Nucleus accumbens (tissue), 56 donors: ENCODE data around the gene SPACA5.
"Not testable (repeated sequence)": the region's sequence is repeated elsewhere in the genome, so short reads cannot be mapped to it uniquely, and the experiment has no call there.

Source experiments
- DNase-seq, 56 donors: peaks; one replicate each; lab custom pipeline; 2025; lab: John Stamatoyannopoulos, UW

The SPACA5 gene

DNA sequence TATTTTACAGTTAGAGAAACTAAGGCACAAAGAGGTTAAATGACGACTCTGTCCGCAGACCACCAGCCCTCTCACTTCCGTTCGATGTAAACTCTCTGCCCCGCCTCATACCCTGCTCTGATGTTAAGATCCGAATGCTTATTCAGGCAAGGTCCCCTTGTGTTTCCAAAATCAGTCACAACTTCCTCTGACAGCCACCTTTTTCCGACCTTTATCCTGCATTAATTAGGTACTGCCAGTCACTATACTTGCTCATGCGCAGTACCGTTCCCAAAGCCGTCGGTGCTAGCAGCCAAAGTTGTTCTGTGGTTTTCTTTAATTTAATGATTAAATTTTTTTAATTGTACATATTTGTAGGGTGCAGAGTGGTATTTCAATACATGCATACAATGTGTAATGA lies 13.7 kb downstream of the SPACA5 start:
- peak in 1 of 56 donors; percentile 1 for DNase-seq

- peak in 51 of 56 donors; percentile 14 to 88 (median 67) for DNase-seq
These were observed 14.5 kb downstream of the SPACA5 start for GRCh38 chrX:48021026-48021900.

DNA sequence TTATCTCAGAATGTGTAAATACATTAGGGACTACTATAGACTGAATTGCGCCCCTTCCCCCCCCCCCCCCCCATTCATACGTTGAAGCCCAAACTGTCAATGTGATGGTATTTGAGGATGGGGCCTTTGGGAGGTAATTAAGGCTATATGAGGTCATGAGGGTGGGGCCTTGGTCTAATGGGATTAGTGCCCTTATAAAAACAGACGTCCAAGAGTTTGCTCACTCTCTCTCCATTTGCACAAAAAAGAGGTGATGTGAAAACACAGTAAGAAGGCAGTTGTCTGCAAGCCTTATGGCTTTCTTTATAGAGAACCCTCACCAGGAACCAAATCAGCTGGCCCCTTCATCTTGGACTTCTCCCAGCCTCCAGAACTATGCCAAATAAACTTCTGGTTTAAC lies 15.3 kb downstream of the SPACA5 start:
- no peak for DNase-seq

- DNase-seq = no peak
These were observed 15.9 kb downstream of the SPACA5 start for GRCh38 chrX:48022738-48023137.

DNA sequence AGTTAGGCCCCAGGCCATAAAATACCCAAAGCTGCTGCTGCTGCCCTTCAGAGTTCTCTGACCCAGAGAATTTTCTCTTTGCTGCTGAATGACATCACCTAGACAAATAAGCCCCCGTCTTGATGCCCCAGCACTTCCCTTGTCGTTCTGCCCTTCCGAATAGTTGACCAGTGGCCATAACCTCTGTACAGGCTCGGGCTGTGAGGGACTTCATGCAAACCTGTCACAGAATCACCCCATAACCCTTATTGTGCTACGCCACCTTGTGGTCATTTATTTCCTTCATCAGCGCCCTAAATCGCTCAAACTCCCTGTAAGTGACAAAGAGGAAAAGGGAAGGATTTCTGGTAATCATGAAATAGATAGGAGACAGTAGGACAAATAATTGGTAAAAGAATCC lies 18.8 kb downstream of the SPACA5 start:
- peak in 38 of 56 donors; percentile 0 to 51 (median 8) for DNase-seq

DNA sequence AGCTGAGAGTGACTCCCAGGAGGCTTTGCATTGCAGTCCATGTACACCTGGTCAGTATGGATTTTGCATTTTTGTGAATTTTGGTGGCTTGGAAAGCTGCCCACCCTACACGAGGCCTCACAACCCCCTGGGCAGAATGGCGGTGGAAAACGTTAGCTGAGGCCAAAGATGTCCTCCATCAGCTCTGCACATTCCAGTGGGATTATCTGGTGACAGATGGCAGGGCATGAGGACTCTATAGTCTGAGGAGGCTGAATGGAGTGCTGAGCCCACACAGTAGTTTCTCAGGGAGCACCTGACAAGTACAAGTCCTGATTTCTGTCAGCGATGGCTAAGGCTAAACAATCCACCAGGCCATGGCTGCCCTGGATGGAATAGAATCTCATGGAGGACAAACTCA lies 20.8 kb downstream of the SPACA5 start:
- not testable (repeated sequence) for DNase-seq

- no peak for DNase-seq
These were observed 21.3 kb downstream of the SPACA5 start for GRCh38 chrX:48028091-48028490.

DNA sequence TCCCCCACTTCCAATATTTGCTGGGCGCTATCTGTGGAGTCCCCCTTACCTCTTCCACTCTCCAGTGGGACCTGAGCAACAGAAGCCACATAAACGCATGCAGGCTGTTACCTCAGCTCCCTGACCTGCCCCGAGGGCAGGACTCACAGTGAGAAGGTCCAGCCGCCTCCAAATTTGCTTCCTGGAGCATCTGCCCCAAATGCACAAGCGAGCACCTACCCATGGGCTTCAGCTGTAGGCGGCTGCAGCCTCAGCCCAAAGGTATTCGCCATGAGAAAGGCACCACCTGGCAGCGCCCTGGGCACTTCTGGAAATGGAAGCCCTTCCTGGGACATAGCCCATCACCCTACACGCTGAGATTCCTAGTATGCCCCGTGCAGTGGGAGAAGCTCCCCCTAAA lies 23.4 kb downstream of the SPACA5 start:
- no peak for DNase-seq

DNA sequence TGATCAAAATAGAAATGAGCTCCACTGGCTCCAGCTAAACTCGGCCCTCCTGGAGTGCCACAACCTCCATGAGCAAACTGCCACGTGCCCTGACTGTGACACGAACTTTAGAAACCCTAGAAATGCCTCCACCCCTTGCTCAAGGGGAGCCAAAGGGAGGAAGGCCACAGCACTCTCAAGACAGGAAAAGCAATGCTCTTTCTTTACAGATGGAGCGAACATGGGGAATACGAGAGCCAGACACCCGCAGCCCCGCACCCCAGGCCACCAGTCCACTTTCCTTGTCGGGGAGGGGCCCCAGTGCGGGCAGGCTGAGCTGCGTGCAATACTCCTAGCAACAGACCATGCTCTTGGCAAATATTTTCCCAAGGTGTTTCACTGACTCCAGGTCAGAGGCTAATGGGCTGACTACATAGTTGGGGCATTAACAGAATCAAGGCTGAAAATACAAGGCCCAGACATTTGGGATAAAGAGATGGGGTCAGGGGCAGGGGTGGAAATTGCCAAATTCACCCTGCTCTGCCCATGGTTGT lies 23.9 kb downstream of the SPACA5 start:
- not testable (repeated sequence) for DNase-seq

DNA sequence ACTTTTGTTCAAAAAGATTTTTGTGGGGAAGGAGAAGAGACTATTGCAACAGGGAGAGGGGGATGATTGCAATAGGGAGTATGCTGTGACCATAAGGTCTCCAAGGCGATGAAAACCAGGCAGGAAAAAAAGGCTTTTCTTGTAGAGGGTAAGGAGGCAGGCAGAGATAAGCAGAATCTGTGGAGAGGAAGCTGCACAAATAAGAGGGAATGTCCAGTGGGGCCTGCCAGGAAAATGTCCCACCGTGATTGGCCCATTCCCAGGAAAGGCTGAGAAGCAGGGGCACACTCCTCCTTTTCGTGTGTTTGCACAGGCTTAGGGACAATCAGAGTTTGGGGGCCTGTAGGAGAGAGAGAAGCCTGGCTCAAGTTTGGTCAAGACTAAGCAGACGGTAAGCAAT lies 29.1 kb downstream of the SPACA5 start:
- no peak for DNase-seq

DNA sequence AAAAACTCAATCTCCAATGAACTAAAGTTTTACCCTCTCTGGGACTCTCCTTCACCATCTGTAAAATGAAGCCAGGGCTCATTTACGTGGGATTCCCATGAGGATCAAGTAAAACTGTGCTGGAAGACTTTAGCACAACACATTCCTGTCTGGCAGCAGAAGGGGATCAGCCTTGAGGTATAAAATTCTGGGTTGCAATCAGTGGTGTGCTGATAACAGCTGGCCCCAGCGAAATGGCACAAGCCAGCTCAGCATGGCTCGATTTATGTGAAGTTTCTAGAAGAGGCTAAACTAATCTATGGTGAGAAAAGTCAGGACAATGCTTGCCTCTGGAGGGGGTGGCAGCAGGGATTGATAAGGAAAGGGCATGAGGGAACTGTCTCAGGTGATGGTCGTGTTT lies 36.3 kb downstream of the SPACA5 start:
- DNase-seq = no peak

DNA sequence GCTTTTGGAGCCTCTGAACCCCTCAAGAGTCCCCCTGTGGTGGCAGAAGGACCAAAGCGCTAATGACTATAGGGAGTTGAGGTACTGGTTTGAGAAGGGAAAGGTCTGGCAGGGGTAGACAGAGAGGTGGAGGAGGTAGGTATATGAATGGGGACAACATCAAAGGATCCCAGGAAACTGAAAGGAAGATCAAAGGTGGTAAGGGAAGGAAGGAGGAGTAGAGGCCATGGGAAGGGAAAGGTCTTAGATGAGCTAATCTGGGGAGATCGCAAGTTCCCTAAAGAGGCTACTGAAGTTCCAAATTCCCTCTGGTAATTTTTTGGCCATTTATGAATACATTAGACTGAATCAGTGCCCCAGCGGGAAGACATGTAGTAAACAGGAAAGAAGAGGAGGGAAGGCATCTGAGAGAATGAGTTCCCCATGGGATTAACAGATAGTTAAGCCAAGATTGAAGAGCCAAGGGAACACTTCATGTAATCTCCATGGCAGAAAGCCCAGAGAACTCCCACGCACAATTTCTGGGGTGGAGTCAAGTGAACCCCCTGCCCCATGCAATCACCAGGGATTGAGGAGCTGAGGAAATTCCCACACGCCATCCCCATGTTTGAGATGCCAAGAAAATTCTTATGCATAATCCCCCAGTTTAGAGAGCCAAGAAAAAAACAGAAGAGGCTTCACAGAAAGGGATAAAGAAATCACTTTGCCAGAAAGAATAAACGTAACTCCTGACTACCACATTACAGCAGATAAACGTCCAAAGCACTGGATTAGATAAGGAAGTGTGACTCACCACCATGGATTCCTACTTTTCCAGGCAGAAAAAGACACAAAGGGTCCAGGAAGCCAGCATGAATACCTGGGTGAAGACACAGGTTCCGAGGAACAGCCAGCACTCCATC lies 38.9 kb downstream of the SPACA5 start:
- DNase-seq = no peak

- DNase-seq = no peak
These were observed 40.1 kb downstream of the SPACA5 start for GRCh38 chrX:48046846-48047245.

DNA sequence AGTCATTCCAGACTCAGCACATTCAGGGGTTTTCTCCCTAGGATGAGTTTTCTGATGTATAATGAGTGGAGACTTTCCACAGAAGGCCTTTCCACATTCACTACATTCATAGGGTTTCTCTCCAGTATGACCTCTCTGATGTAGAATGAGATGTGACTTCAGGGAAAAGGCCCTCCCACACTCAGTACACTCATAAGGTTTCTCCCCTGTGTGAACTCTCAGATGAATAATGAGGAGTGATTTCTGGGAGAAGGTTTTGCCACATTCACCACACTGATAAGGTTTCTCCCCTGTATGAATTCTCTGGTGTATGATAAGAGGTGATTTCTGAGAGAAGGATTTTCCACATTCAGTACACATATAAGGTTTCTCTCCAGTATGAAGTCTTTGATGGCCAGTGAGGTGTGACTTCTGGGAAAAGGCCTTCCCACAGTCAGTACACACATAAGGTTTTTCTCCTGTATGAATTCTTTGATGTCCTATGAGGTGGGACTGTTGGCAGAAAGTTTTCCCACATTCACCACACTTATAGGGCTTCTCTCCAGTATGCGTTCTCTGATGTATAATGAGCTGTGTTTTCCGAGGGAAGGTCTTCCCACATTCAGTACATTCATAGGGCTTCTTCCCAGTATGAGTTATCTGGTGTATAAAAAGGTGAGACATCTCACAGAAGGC lies 52.0 kb downstream of the SPACA5 start:
- DNase-seq = no peak

DNA sequence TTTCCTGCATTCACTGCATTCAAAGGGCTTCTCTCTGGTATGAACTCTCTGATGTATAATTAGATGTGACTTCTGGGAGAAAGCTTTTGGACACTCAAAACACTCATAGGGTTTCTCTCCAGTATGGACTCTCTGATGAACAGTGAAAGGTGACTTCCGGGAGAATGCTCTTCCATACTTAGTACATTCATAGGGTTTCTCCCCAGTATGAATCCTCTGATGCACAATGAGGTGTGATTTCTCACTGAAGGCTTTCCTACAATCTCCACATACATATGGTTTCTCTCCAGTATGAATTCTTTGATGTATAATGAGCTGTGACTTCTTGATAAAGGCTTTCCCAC lies 52.5 kb downstream of the SPACA5 start:
- DNase-seq = no peak
